Upper lobe of left lung (tissue), 6 donors: ENCODE measurements around the gene KAZN. TPM values are rescaled to one million over a fixed set of nuclear protein-coding genes. Genes with fewer than 3 reads are reported as not detected.
A peak's percentile ranks its signal among the peaks of the same experiment; 100 is the strongest.

ENCODE experiments used
- ATAC-seq, 2 donors: fragments of 200-7000 bp; cut with Tn5 transposase; one replicate each; pipeline ENCODE4 v1.9.1; 2022; ENCODE audit warnings: mild to moderate bottlenecking in 2 of 2, moderate library complexity in 2 of 2; ENCODE audit not compliant: low FRiP score in 2 of 2
- DNase-seq, 2 donors: peaks; one replicate each; pipeline ENCODE4 v3.0.0-alpha.2; 2019 to 2020
- H3K27ac ChIP-seq, 4 donors: fragments of 200-600 bp; sonication (generic); one replicate each; pipeline ENCODE4 v1.5.1; 2016 to 2019
- H3K27me3 ChIP-seq, 4 donors: fragments of 200-600 bp; sonication (generic); one replicate each; pipeline ENCODE4 v1.5.1; 2017 to 2019
- H3K36me3 ChIP-seq, 4 donors: fragments of 200-600 bp; sonication (generic); one replicate each; pipeline ENCODE4 v1.5.1; 2016 to 2019
- H3K4me1 ChIP-seq, 4 donors: fragments of 200-600 bp; sonication (generic); one replicate each; pipeline ENCODE4 v1.5.1; 2018 to 2019
- H3K4me3 ChIP-seq, 4 donors: fragments of 200-600 bp; sonication (generic); one replicate each; pipeline ENCODE4 v1.5.1; 2017 to 2019; ENCODE audit warnings: mild to moderate bottlenecking in 2 of 4, moderate library complexity in 1 of 4
- H3K9me3 ChIP-seq, 4 donors: fragments of 200-600 bp; sonication (generic); one replicate each; pipeline ENCODE4 v1.5.1; 2018 to 2019
- EP300 ChIP-seq, 4 donors: sonication (generic); formaldehyde crosslinking; IDR thresholded peaks; one replicate each; pipeline ENCODE4 v1.5.1; 2017; ENCODE audit warnings: antibody characterized with exemption in 4 of 4, control low read depth in 2 of 4
- POLR2A ChIP-seq, 4 donors: fragments of 450-650 bp; IDR thresholded peaks; one replicate each; pipeline ENCODE4 v1.5.1; 2016 to 2017; ENCODE audit warnings: antibody characterized with exemption in 4 of 4, mild to moderate bottlenecking in 2 of 4
- POLR2AphosphoS5 ChIP-seq, 2 donors: sonication (generic); formaldehyde crosslinking; IDR thresholded peaks; one replicate each; pipeline ENCODE4 v1.5.1; 2017; ENCODE audit warnings: antibody characterized with exemption in 2 of 2
- WGBS, 2 donors: methylation state at CpG; one replicate each; pipeline ENCODE4 v1.1.5; 2017 to 2018; 5-methylcytosine and 5-hydroxymethylcytosine counted together
- total RNA-seq, 6 donors: library from RNA; depleted of rRNA in 4 of 6; stranded (reverse); fragments of >200 nt in 4 of 6; gene quantifications; one replicate each; pipeline versions ENCODE4 v1.1.0 to v1.2.1, GENCODE V29; 2016 to 2021
- TF ChIP-seq, protein P1 (sequence below), 6 experiments: fragments of 450-650 bp in 4 of 6; fragments of 200-600 bp in 2 of 6; sonication (generic) in 2 of 6; IDR thresholded peaks; one replicate each; pipeline ENCODE4 v1.5.1; 2016 to 2019; ENCODE audit warnings: antibody characterized with exemption in 6 of 6
- donor health status: DM: no; HTN: no; CAD: no; lungs with moderate emphysema.
- donor health status: DM: no; HTN: yes; CAD: no; lungs with severe emphysema.

KAZN gene
- total RNA-seq, 6 donors from 2014 or later = 11.5 to 30.0 (median 17.6) TPM

DNA sequence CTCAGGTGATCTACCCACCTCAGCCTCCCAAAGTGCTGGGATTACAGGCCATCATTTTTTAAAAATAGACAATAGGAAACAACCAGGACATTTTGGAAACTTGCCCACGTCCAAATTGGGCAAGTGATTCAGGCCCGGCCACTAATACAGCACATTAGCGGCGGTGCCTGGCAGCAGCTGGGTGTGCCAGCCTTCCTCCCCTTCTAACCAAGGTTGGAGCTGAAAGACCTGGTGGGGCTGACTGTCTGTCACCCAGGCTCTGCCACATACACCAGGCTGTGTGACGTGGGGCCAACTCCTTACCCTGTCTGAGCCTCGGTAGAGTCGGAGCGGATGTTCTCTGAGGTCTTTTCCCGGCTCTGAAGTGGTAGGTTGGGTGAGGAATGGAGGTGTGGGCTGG is 525.4 kb downstream of the KAZN start:
- 84 to 91% methylated on average over 9 of the region's 9 CpGs for WGBS, 2 donors
- H3K27me3 ChIP-seq = no peaks in the 10 kb centered on the region
- TF ChIP-seq, protein P1, sequence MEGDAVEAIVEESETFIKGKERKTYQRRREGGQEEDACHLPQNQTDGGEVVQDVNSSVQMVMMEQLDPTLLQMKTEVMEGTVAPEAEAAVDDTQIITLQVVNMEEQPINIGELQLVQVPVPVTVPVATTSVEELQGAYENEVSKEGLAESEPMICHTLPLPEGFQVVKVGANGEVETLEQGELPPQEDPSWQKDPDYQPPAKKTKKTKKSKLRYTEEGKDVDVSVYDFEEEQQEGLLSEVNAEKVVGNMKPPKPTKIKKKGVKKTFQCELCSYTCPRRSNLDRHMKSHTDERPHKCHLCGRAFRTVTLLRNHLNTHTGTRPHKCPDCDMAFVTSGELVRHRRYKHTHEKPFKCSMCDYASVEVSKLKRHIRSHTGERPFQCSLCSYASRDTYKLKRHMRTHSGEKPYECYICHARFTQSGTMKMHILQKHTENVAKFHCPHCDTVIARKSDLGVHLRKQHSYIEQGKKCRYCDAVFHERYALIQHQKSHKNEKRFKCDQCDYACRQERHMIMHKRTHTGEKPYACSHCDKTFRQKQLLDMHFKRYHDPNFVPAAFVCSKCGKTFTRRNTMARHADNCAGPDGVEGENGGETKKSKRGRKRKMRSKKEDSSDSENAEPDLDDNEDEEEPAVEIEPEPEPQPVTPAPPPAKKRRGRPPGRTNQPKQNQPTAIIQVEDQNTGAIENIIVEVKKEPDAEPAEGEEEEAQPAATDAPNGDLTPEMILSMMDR (IDR thresholded peaks at IDR 0.05) = no peak
- TF ChIP-seq EP300 (IDR thresholded peaks at IDR 0.05) (no peak), POLR2AphosphoS5 (IDR thresholded peaks at IDR 0.05) (no peak), POLR2A (IDR thresholded peaks at IDR 0.05) (no peak)
- no peak overlapping the region for H3K27ac ChIP-seq
- H3K9me3 ChIP-seq = no peaks in the 10 kb centered on the region
- no peak for ATAC-seq
- DNase-seq = no peak
- no peaks in the 10 kb centered on the region for H3K36me3 ChIP-seq
- H3K4me1 ChIP-seq = no peaks in the 10 kb centered on the region
- H3K4me3 ChIP-seq = no peak overlapping the region

GRCh38 chr1:15124362-15125100 is 526.0 kb downstream of the KAZN start:
- H3K27ac ChIP-seq = no peak overlapping the region
- DNase-seq (peak in 1 of 2 donors; percentile 54), ATAC-seq (no peak)
- H3K4me3 ChIP-seq = no peak overlapping the region
- TF ChIP-seq EP300 (IDR thresholded peaks at IDR 0.05) = no peak
- TF ChIP-seq POLR2AphosphoS5 (IDR thresholded peaks at IDR 0.05) = no peak
- no peak for TF ChIP-seq POLR2A (IDR thresholded peaks at IDR 0.05)
- TF ChIP-seq, protein P1 (IDR thresholded peaks at IDR 0.05) = no peak
- H3K36me3 ChIP-seq = no peaks in the 10 kb centered on the region
- H3K4me1 ChIP-seq = no peaks in the 10 kb centered on the region
- H3K27me3 ChIP-seq = no peaks in the 10 kb centered on the region
- no peaks in the 10 kb centered on the region for H3K9me3 ChIP-seq
- 90 to 92% methylated on average over 21 to 24 of the region's 25 CpGs for WGBS, 2 donors

DNA sequence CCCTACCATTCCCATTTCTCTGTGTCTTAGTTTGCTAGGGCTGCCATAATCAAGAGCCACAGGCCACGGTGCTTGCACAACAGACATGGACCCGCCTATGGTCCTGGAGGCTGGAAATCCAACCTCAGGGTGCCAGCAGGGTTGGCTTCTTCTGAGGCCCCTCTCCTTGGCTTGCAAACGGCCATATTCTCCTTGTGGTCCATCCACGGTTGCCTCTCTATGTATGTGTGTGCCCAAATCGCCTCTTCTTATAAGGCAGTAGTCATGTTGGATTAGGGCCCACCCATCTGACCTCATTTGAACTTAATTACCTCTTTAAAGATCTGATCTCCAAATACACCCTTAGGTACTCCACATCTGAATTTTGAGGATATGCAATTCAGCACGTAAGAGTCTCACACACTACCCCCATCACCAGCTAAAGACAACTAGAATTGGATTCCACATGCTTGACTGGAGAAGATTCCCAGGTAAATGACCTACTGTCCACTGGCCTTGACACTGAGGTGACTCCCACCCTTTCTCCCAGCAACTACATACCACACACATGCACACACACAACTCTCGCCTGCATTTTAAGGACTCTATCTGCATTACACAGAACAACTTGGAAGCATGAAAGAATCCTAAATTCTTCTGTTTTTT is 526.7 kb downstream of the KAZN start:
- Histone ChIP-seq H3K36me3 (no peaks in the 10 kb centered on the region), H3K9me3 (no peaks in the 10 kb centered on the region), H3K4me3 (no peak overlapping the region), H3K27me3 (no peaks in the 10 kb centered on the region), H3K4me1 (no peaks in the 10 kb centered on the region), H3K27ac (no peak overlapping the region)
- DNase-seq = no peak
- WGBS, 2 donors = 88 to 89% methylated on average over 7 of the region's 7 CpGs
- TF ChIP-seq POLR2A (IDR thresholded peaks at IDR 0.05) (no peak), POLR2AphosphoS5 (IDR thresholded peaks at IDR 0.05) (no peak), EP300 (IDR thresholded peaks at IDR 0.05) (no peak)
- TF ChIP-seq, protein P1 (IDR thresholded peaks at IDR 0.05) = no peak
- no peak for ATAC-seq

GRCh38 chr1:15128077-15128476 is 529.6 kb downstream of the KAZN start:
- H3K4me1 ChIP-seq = no peaks in the 10 kb centered on the region
- no peaks in the 10 kb centered on the region for H3K27me3 ChIP-seq
- no peak for ATAC-seq
- DNase-seq = no peak
- no peaks in the 10 kb centered on the region for H3K9me3 ChIP-seq
- H3K36me3 ChIP-seq = no peaks in the 10 kb centered on the region
- no peak overlapping the region for H3K4me3 ChIP-seq
- WGBS, 2 donors = 68 to 73% methylated on average over 6 of the region's 6 CpGs
- H3K27ac ChIP-seq = no peak overlapping the region
- no peak for TF ChIP-seq EP300 (IDR thresholded peaks at IDR 0.05)
- no peak for TF ChIP-seq POLR2AphosphoS5 (IDR thresholded peaks at IDR 0.05)
- TF ChIP-seq, protein P1 (IDR thresholded peaks at IDR 0.05) = no peak
- TF ChIP-seq POLR2A (IDR thresholded peaks at IDR 0.05) = no peak
